Hepatocyte (in vitro differentiated cells): Measurements from ENCODE around the gene METAP2. TPM values are rescaled to one million over a fixed set of nuclear protein-coding genes. Genes with fewer than 3 reads are reported as not detected.

Source experiments
- DNase-seq: peaks from one replicate; pipeline ENCODE4 v3.0.0-alpha.2; 2016; ENCODE audit warnings: low spot score
- H2AFZ ChIP-seq: fragments of 200-600 bp; sonication (generic); 2 replicates; pipeline ENCODE4 v1.6.0; 2016; ENCODE audit warnings: antibody characterized with exemption, mild to moderate bottlenecking
- H3K27ac ChIP-seq: fragments of 200-600 bp; sonication (generic); 2 replicates; pipeline ENCODE4 v1.5.1; 2016; ENCODE audit warnings: mild to moderate bottlenecking
- H3K27me3 ChIP-seq: fragments of 200-600 bp; sonication (generic); 2 replicates; pipeline ENCODE4 v1.6.1; 2016
- H3K36me3 ChIP-seq: fragments of 200-600 bp; sonication (generic); replicated peaks from 2 replicates; pipeline ENCODE4 v1.5.1; 2016; ENCODE audit warnings: low read depth; ENCODE audit not compliant: insufficient read depth
- H3K4me1 ChIP-seq: fragments of 200-600 bp; sonication (generic); 2 replicates; pipeline ENCODE4 v1.5.1; 2016; ENCODE audit warnings: mild to moderate bottlenecking, moderate library complexity; ENCODE audit not compliant: insufficient read depth
- H3K4me2 ChIP-seq: fragments of 200-600 bp; sonication (generic); 2 replicates; pipeline ENCODE4 v1.6.0; 2016
- H3K4me3 ChIP-seq: fragments of 200-600 bp; sonication (generic); 2 replicates; pipeline ENCODE4 v1.5.1; 2016; ENCODE audit warnings: mild to moderate bottlenecking
- H3K79me2 ChIP-seq: fragments of 200-600 bp; sonication (generic); 2 replicates; pipeline ENCODE4 v1.6.0; 2017; ENCODE audit warnings: mild to moderate bottlenecking
- H3K9me2 ChIP-seq: fragments of 200-600 bp; sonication (generic); replicated peaks from 2 replicates; pipeline ENCODE4 v1.6.0; 2017; ENCODE audit warnings: mild to moderate bottlenecking; ENCODE audit not compliant: insufficient read depth
- H3K9me3 ChIP-seq: fragments of 200-600 bp; sonication (generic); 2 replicates; pipeline ENCODE4 v1.5.1; 2016; ENCODE audit warnings: low read depth, mild to moderate bottlenecking
- H4K20me1 ChIP-seq: fragments of 200-600 bp; sonication (generic); 2 replicates; pipeline ENCODE4 v1.6.0; 2016; ENCODE audit warnings: mild to moderate bottlenecking; ENCODE audit not compliant: insufficient read depth, poor library complexity, severe bottlenecking
- EZH2 ChIP-seq: fragments of 200-600 bp; sonication (generic); IDR thresholded peaks from 2 replicates; pipeline ENCODE4 v1.6.1; 2016; ENCODE audit warnings: antibody characterized with exemption, mild to moderate bottlenecking, borderline replicate concordance
- EZH2phosphoT487 ChIP-seq: fragments of 200-600 bp; sonication (generic); IDR thresholded peaks from one replicate; pipeline ENCODE4 v1.6.1; 2018; ENCODE audit warnings: antibody characterized with exemption, mild to moderate bottlenecking, low read depth, moderate library complexity; ENCODE audit not compliant: unreplicated experiment, severe bottlenecking
- WGBS: methylation state at CpG from one replicate; pipeline ENCODE4 v1.1.6; 2016; ENCODE audit warnings: low lambda C conversion rate; ENCODE audit errors: missing lambda C conversion rate; 5-methylcytosine and 5-hydroxymethylcytosine counted together
- polyA plus RNA-seq: library from polyadenylated mRNA; unstranded; fragments of >200 nt; fragmentation: Nextera tagmentation; extraction: Ambion mirVana; gene quantifications from 2 replicates; pipeline ENCODE4 v1.2.1, GENCODE V29; 2016
- total RNA-seq: library from RNA; depleted of rRNA; stranded (reverse); fragments of >200 nt; gene quantifications from 2 replicates; pipeline ENCODE4 v1.2.3, GENCODE V29; 2014
- TF ChIP-seq, protein P1 (sequence below): fragments of 200-600 bp; sonication (generic); IDR thresholded peaks from 2 replicates; pipeline ENCODE4 v1.5.1; 2016; ENCODE audit warnings: antibody characterized with exemption, mild to moderate bottlenecking; ENCODE audit not compliant: poor library complexity

Gene METAP2
- total and polyA plus RNA-seq, 2 experiments from 2014 or later: 44.7 to 69.7 TPM

DNA sequence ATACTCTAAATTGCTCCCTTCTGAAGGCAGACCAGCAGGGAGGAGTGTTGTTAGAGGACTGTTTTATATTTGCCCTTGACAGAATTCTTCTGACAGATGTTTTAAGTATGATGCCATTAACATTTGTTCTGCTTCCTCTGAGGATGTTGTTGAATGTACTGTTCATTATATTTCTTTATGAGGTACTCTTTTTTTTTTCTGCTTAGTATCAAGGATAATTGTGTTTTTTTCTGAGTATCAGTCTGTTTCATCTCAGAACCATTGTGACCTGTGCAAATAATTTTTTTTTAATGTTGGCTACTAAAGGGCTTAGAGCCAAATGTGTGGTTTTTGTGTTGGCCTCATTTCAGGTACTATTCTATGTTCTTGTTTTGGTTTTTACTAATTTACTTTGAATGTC, 10.6 kb downstream of the METAP2 start:
- no peaks in the 10 kb centered on the region for H3K4me1 ChIP-seq
- TF ChIP-seq EZH2 (no peak), EZH2phosphoT487 (no peak)
- TF ChIP-seq, protein P1, sequence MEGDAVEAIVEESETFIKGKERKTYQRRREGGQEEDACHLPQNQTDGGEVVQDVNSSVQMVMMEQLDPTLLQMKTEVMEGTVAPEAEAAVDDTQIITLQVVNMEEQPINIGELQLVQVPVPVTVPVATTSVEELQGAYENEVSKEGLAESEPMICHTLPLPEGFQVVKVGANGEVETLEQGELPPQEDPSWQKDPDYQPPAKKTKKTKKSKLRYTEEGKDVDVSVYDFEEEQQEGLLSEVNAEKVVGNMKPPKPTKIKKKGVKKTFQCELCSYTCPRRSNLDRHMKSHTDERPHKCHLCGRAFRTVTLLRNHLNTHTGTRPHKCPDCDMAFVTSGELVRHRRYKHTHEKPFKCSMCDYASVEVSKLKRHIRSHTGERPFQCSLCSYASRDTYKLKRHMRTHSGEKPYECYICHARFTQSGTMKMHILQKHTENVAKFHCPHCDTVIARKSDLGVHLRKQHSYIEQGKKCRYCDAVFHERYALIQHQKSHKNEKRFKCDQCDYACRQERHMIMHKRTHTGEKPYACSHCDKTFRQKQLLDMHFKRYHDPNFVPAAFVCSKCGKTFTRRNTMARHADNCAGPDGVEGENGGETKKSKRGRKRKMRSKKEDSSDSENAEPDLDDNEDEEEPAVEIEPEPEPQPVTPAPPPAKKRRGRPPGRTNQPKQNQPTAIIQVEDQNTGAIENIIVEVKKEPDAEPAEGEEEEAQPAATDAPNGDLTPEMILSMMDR: no peak
- DNase-seq: no peak
- no peaks in the 10 kb centered on the region for H3K36me3 ChIP-seq
- peaks cover 28% of the 10 kb centered on the region for H4K20me1 ChIP-seq
- H3K9me2 ChIP-seq: no peaks in the 10 kb centered on the region
- H3K9me3 ChIP-seq: no peaks in the 10 kb centered on the region
- no peaks in the 10 kb centered on the region for H3K27me3 ChIP-seq
- no peak overlapping the region for H3K27ac ChIP-seq
- peaks cover 57% of the 10 kb centered on the region for H3K79me2 ChIP-seq
- no peak overlapping the region for H2AFZ ChIP-seq
- H3K4me3 ChIP-seq: no peak overlapping the region
- no peak overlapping the region for H3K4me2 ChIP-seq

GRCh38 chr12:95487024-95487423, 13.1 kb downstream of the METAP2 start:
- H4K20me1 ChIP-seq: peaks cover 6% of the 10 kb centered on the region
- TF ChIP-seq, protein P1: no peak
- TF ChIP-seq EZH2 (no peak), EZH2phosphoT487 (no peak)
- H3K9me2 ChIP-seq: no peaks in the 10 kb centered on the region
- no peaks in the 10 kb centered on the region for H3K27me3 ChIP-seq
- no peaks in the 10 kb centered on the region for H3K9me3 ChIP-seq
- DNase-seq: no peak
- H3K4me2 ChIP-seq: no peak overlapping the region
- no peak overlapping the region for H3K27ac ChIP-seq
- WGBS: 90% methylated on average over 2 of the region's 2 CpGs
- no peaks in the 10 kb centered on the region for H3K36me3 ChIP-seq
- H3K4me3 ChIP-seq: no peak overlapping the region
- no peaks in the 10 kb centered on the region for H3K4me1 ChIP-seq
- H2AFZ ChIP-seq: no peak overlapping the region
- peaks cover 37% of the 10 kb centered on the region for H3K79me2 ChIP-seq

- H3K4me2 ChIP-seq: no peak overlapping the region
- 93% methylated on average over 2 of the region's 2 CpGs for WGBS
- H3K27me3 ChIP-seq: no peaks in the 10 kb centered on the region
- no peak overlapping the region for H3K4me3 ChIP-seq
- no peak for DNase-seq
- no peak overlapping the region for H3K27ac ChIP-seq
- no peaks in the 10 kb centered on the region for H3K9me3 ChIP-seq
- no peak overlapping the region for H2AFZ ChIP-seq
- no peaks in the 10 kb centered on the region for H4K20me1 ChIP-seq
- H3K4me1 ChIP-seq: no peaks in the 10 kb centered on the region
- H3K36me3 ChIP-seq: peaks cover 5% of the 10 kb centered on the region
- H3K9me2 ChIP-seq: no peaks in the 10 kb centered on the region
- TF ChIP-seq, protein P1: no peak
- TF ChIP-seq EZH2phosphoT487: no peak
- no peak for TF ChIP-seq EZH2
- H3K79me2 ChIP-seq: peaks cover 16% of the 10 kb centered on the region
Measured at GRCh38 chr12:95492462-95492861, 18.5 kb downstream of the METAP2 start.

GRCh38 chr12:95494888-95495287, 20.9 kb downstream of the METAP2 start:
- no peaks in the 10 kb centered on the region for H3K9me3 ChIP-seq
- peaks cover 5% of the 10 kb centered on the region for H3K36me3 ChIP-seq
- H3K27ac ChIP-seq: no peak overlapping the region
- TF ChIP-seq, protein P1: no peak
- TF ChIP-seq EZH2phosphoT487 (no peak), EZH2 (no peak)
- no peak overlapping the region for H3K4me2 ChIP-seq
- no peak overlapping the region for H2AFZ ChIP-seq
- H3K27me3 ChIP-seq: no peaks in the 10 kb centered on the region
- H3K4me3 ChIP-seq: no peak overlapping the region
- WGBS: 97% methylated on average over 2 of the region's 2 CpGs
- no peaks in the 10 kb centered on the region for H3K4me1 ChIP-seq
- H4K20me1 ChIP-seq: no peaks in the 10 kb centered on the region
- H3K79me2 ChIP-seq: peaks cover 28% of the 10 kb centered on the region
- no peaks in the 10 kb centered on the region for H3K9me2 ChIP-seq
- DNase-seq: no peak
